Gastroesophageal sphincter (tissue), 4 donors: ENCODE data around the gene CDK16. TPM values are rescaled to one million over a fixed set of nuclear protein-coding genes. Genes with fewer than 3 reads are reported as not detected.

Experiments
- ATAC-seq: fragments of 150-250 bp; one replicate; pipeline ENCODE4 v1.9.1; 2016; ENCODE audit warnings: mild to moderate bottlenecking, moderate library complexity
- H3K27ac ChIP-seq, 4 donors: fragments of 200-600 bp; sonication (generic) in 3 of 4; 1 replicate in 3 of 4; 2 replicates in 1 of 4; pipeline ENCODE4 v1.5.1; 2016 to 2019
- H3K27me3 ChIP-seq: fragments of 200-600 bp; sonication (generic); one replicate; pipeline ENCODE4 v1.5.1; 2019
- H3K36me3 ChIP-seq, 2 donors: fragments of 200-600 bp; sonication (generic); one replicate each; pipeline ENCODE4 v1.5.1; 2019; ENCODE audit warnings: control low read depth in 1 of 2
- H3K4me1 ChIP-seq, 3 donors: fragments of 200-600 bp; sonication (generic); 1 replicate in 2 of 3; 2 replicates in 1 of 3; pipeline ENCODE4 v1.5.1; 2016 to 2019; ENCODE audit warnings: control low read depth in 2 of 3
- H3K4me3 ChIP-seq, 2 donors: fragments of 200-600 bp; sonication (generic); one replicate each; pipeline ENCODE4 v1.5.1; 2019; ENCODE audit warnings: mild to moderate bottlenecking in 1 of 2, moderate library complexity in 1 of 2
- H3K9me3 ChIP-seq, 3 donors: fragments of 200-600 bp; sonication (generic); one replicate each; pipeline ENCODE4 v1.5.1; 2017 to 2019; ENCODE audit warnings: control low read depth in 2 of 3
- CTCF ChIP-seq, 4 experiments: fragments of 200-600 bp in 2 of 4; fragments of 450-650 bp in 2 of 4; sonication (generic) in 1 of 4; IDR thresholded peaks; one replicate each; pipeline ENCODE4 v1.5.1; 2017 to 2019; ENCODE audit warnings: antibody characterized with exemption in 4 of 4, mild to moderate bottlenecking in 2 of 4, moderate library complexity in 2 of 4
- EP300 ChIP-seq: sonication (generic); formaldehyde crosslinking; IDR thresholded peaks from one replicate; pipeline ENCODE4 v1.6.1; 2017; ENCODE audit warnings: antibody characterized with exemption, mild to moderate bottlenecking
- POLR2A ChIP-seq, 2 donors: fragments of 450-650 bp; IDR thresholded peaks; one replicate each; pipeline ENCODE4 v1.6.1; 2017; ENCODE audit warnings: antibody characterized with exemption in 2 of 2, mild to moderate bottlenecking in 2 of 2, moderate library complexity in 1 of 2
- POLR2AphosphoS5 ChIP-seq: sonication (generic); formaldehyde crosslinking; IDR thresholded peaks from one replicate; pipeline ENCODE4 v1.6.1; 2017; ENCODE audit warnings: antibody characterized with exemption
- WGBS, 2 donors: methylation state at CpG; one replicate each; pipeline ENCODE4 v1.1.5; 2018; ENCODE audit warnings: low coverage in 1 of 2; 5-methylcytosine and 5-hydroxymethylcytosine counted together
- total RNA-seq, 4 donors: library from RNA; depleted of rRNA; stranded (reverse); fragments of >200 nt; gene quantifications; one replicate each; pipeline ENCODE4 v1.1.0, GENCODE V29; 2016

Gene CDK16
- total RNA-seq, 4 donors from 2014 or later = 45.8 to 76.1 (median 55.6) TPM

- no CpG with 5 or more reads among the region's 2 CpGs for WGBS, 2 donors
- Histone ChIP-seq H3K36me3 (peaks cover 0 to 79% of the 10 kb centered on the region in 2 donors), H3K9me3 (no peaks in the 10 kb centered on the region), H3K27me3 (no peaks in the 10 kb centered on the region), H3K4me1 (peaks cover 0 to 14% (median 0%) of the 10 kb centered on the region in 3 donors), H3K4me3 (no peak overlapping the region), H3K27ac (no peak overlapping the region)
- ATAC-seq = no peak
- TF ChIP-seq POLR2A (IDR thresholded peaks at IDR 0.05) (no peak), CTCF (IDR thresholded peaks at IDR 0.05) (no peak), EP300 (no peak), POLR2AphosphoS5 (no peak)
Observed at GRCh38 chrX:47171996-47172395, 46.5 kb upstream of the CDK16 start.

GRCh38 chrX:47172549-47172948 lies 45.9 kb upstream of the CDK16 start:
- Histone ChIP-seq H3K36me3 (peaks cover 0 to 84% of the 10 kb centered on the region in 2 donors), H3K27ac (no peak overlapping the region), H3K9me3 (no peaks in the 10 kb centered on the region), H3K4me1 (peaks cover 0 to 14% (median 0%) of the 10 kb centered on the region in 3 donors), H3K4me3 (no peak overlapping the region), H3K27me3 (no peaks in the 10 kb centered on the region)
- WGBS, 2 donors = 88% methylated on average over 4 of the region's 7 CpGs; no CpG with 5 or more reads in 1 of the 2 donors
- no peak for TF ChIP-seq CTCF (IDR thresholded peaks at IDR 0.05)
- no peak for TF ChIP-seq EP300
- no peak for TF ChIP-seq POLR2A (IDR thresholded peaks at IDR 0.05)
- no peak for TF ChIP-seq POLR2AphosphoS5
- ATAC-seq = no peak

DNA sequence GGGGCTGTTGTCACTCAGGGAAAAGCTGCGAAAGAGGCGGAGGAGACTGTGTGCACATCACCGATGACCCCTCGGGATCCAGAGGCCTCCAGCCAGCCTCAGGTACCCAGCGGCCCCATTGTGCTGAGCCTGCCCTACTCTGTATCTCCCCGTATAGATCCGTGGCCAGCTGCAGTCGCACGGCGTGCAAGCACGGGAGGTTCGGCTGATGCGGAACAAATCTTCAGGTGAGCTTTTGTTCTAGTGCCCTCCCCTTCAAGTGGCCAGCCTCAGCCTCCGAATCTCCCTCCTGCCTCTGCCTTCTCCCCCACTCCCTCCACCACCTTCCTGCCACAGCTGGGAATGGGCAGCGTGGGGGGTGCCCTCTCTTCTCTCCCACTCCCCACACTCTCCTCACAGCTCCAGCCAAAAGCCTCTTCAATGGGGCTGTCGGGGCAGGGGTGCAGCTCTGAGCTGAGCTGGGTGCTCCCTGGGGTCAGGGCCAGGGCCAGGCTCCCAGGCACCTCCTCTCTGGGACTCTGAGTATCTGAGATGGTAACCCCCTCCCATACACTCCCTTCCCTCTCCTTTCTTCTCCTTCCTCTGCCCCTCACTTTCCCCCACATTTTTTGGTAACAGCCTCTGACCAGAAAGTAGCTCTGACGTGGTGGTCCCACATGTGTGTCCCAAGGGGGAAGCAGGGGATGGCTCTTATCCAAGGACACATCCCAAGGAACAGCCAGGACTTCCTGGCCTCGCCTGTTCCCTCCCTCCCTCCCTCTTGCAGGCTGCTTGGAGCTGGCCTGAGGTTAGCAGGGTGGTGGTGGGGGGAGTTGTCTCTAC lies 45.3 kb upstream of the CDK16 start:
- no peak for TF ChIP-seq POLR2A (IDR thresholded peaks at IDR 0.05)
- no peak for TF ChIP-seq CTCF (IDR thresholded peaks at IDR 0.05)
- no peak for TF ChIP-seq POLR2AphosphoS5
- no peak for TF ChIP-seq EP300
- 40 to 67% methylated on average over 1 to 2 of the region's 18 CpGs for WGBS, 2 donors
- no peak overlapping the region for H3K4me3 ChIP-seq
- no peaks in the 10 kb centered on the region for H3K27me3 ChIP-seq
- no peaks in the 10 kb centered on the region for H3K9me3 ChIP-seq
- no peak for ATAC-seq
- no peak overlapping the region for H3K27ac ChIP-seq
- H3K36me3 ChIP-seq = peaks cover 0 to 91% of the 10 kb centered on the region in 2 donors
- peaks cover 0 to 14% (median 0%) of the 10 kb centered on the region in 3 donors for H3K4me1 ChIP-seq

GRCh38 chrX:47174376-47174775 lies 44.1 kb upstream of the CDK16 start:
- WGBS, 2 donors = 81% methylated on average over 6 of the region's 12 CpGs; no CpG with 5 or more reads in 1 of the 2 donors

More at GRCh38 chrX:47174376-47174775, 44.1 kb upstream of the CDK16 start:
- H3K36me3 ChIP-seq = peaks cover 0 to 100% of the 10 kb centered on the region in 2 donors
- no peaks in the 10 kb centered on the region for H3K27me3 ChIP-seq
- H3K9me3 ChIP-seq = no peaks in the 10 kb centered on the region
- no peak overlapping the region for H3K4me3 ChIP-seq
- no peak for TF ChIP-seq EP300
- no peak for TF ChIP-seq POLR2A (IDR thresholded peaks at IDR 0.05)
- no peak for TF ChIP-seq CTCF (IDR thresholded peaks at IDR 0.05)
- TF ChIP-seq POLR2AphosphoS5 = no peak
- no peak for ATAC-seq
- no peak overlapping the region for H3K27ac ChIP-seq
- H3K4me1 ChIP-seq = peaks cover 0 to 26% (median 0%) of the 10 kb centered on the region in 3 donors
